ENCODE measurements around the gene ACRV1. TPM values are rescaled to one million over a fixed set of nuclear protein-coding genes. Genes with fewer than 3 reads are reported as not detected.

The ACRV1 gene
- total RNA-seq, 1 donor from 2014 or later = not detected

GRCh38 chr11:125685228-125685627, 4.6 kb upstream of the ACRV1 start:
- H3K27me3 Mint-ChIP-seq (ENCODE audit: low read depth) = no peaks in the 10 kb centered on the region

GRCh38 chr11:125679837-125680236, 810 bp downstream of the ACRV1 start:
- Mint-ChIP-seq H3K27me3 (ENCODE audit: low read depth) (no peaks in the 10 kb centered on the region), H3K4me1 (ENCODE audit: low read depth) (no peaks in the 10 kb centered on the region), H3K9me3 (no peaks in the 10 kb centered on the region), H3K36me3 (ENCODE audit: low read depth) (peaks cover 32% of the 10 kb centered on the region), H3K4me3 (ENCODE audit: low read depth) (no peak overlapping the region), H3K27ac (no peak overlapping the region)
- no peak for DNase-seq (ENCODE audit: low spot score)
- intact Hi-C loops (cut with micrococcal nuclease) = no loop called here

More at GRCh38 chr11:125685228-125685627, 4.6 kb upstream of the ACRV1 start:
- Mint-ChIP-seq H3K4me3 (ENCODE audit: low read depth) (no peak overlapping the region), H3K4me1 (ENCODE audit: low read depth) (no peaks in the 10 kb centered on the region), H3K36me3 (ENCODE audit: low read depth) (peaks cover 6% of the 10 kb centered on the region), H3K27ac (no peak overlapping the region), H3K9me3 (no peaks in the 10 kb centered on the region)
- DNase-seq (ENCODE audit: low spot score) = no peak
- intact Hi-C loops (cut with micrococcal nuclease) = no loop called here

GRCh38 chr11:125679397-125679796, 1.2 kb downstream of the ACRV1 start:
- no peak for DNase-seq (ENCODE audit: low spot score)
- intact Hi-C loops (cut with micrococcal nuclease) = no loop called here
- Mint-ChIP-seq H3K4me3 (ENCODE audit: low read depth) (no peak overlapping the region), H3K4me1 (ENCODE audit: low read depth) (no peaks in the 10 kb centered on the region), H3K27ac (no peak overlapping the region), H3K27me3 (ENCODE audit: low read depth) (no peaks in the 10 kb centered on the region), H3K9me3 (no peaks in the 10 kb centered on the region), H3K36me3 (ENCODE audit: low read depth) (peaks cover 32% of the 10 kb centered on the region)

GRCh38 chr11:125675196-125675595, 5.5 kb downstream of the ACRV1 start:
- Mint-ChIP-seq H3K4me1 (ENCODE audit: low read depth) (peaks cover 7% of the 10 kb centered on the region), H3K27me3 (ENCODE audit: low read depth) (no peaks in the 10 kb centered on the region), H3K9me3 (no peaks in the 10 kb centered on the region), H3K36me3 (ENCODE audit: low read depth) (peaks cover 45% of the 10 kb centered on the region), H3K27ac (no peak overlapping the region), H3K4me3 (ENCODE audit: low read depth) (no peak overlapping the region)
- intact Hi-C loops (cut with micrococcal nuclease) = no loop called here
- no peak for DNase-seq (ENCODE audit: low spot score)

GRCh38 chr11:125674210-125674609, 6.4 kb downstream of the ACRV1 start:
- DNase-seq (ENCODE audit: low spot score) = no peak
- Mint-ChIP-seq H3K4me3 (ENCODE audit: low read depth) (no peak overlapping the region), H3K9me3 (no peaks in the 10 kb centered on the region), H3K4me1 (ENCODE audit: low read depth) (peaks cover 11% of the 10 kb centered on the region), H3K27me3 (ENCODE audit: low read depth) (no peaks in the 10 kb centered on the region), H3K36me3 (ENCODE audit: low read depth) (peaks cover 47% of the 10 kb centered on the region), H3K27ac (no peak overlapping the region)
- intact Hi-C loops (cut with micrococcal nuclease) = no loop called here

- Mint-ChIP-seq H3K27me3 (ENCODE audit: low read depth) (no peaks in the 10 kb centered on the region), H3K4me3 (ENCODE audit: low read depth) (no peak overlapping the region), H3K36me3 (ENCODE audit: low read depth) (peaks cover 47% of the 10 kb centered on the region), H3K4me1 (ENCODE audit: low read depth) (peaks cover 14% of the 10 kb centered on the region), H3K9me3 (peaks cover 8% of the 10 kb centered on the region), H3K27ac (no peak overlapping the region)
- no peak for DNase-seq (ENCODE audit: low spot score)
- intact Hi-C loops (cut with micrococcal nuclease) = no loop called here
These were observed 9.1 kb downstream of the ACRV1 start for GRCh38 chr11:125671561-125671960.

GRCh38 chr11:125670172-125670571, 10.5 kb downstream of the ACRV1 start:
- no peak for DNase-seq (ENCODE audit: low spot score)
- Mint-ChIP-seq H3K27me3 (ENCODE audit: low read depth) (no peaks in the 10 kb centered on the region), H3K4me3 (ENCODE audit: low read depth) (no peak overlapping the region), H3K36me3 (ENCODE audit: low read depth) (peaks cover 56% of the 10 kb centered on the region), H3K9me3 (peaks cover 18% of the 10 kb centered on the region), H3K4me1 (ENCODE audit: low read depth) (peaks cover 17% of the 10 kb centered on the region), H3K27ac (no peak overlapping the region)
- intact Hi-C loops (cut with micrococcal nuclease) = no loop called here

GRCh38 chr11:125667151-125667550, 13.5 kb downstream of the ACRV1 start:
- Mint-ChIP-seq H3K27me3 (ENCODE audit: low read depth) (no peaks in the 10 kb centered on the region), H3K9me3 (peaks cover 41% of the 10 kb centered on the region), H3K36me3 (ENCODE audit: low read depth) (peaks cover 84% of the 10 kb centered on the region), H3K4me3 (ENCODE audit: low read depth) (no peak overlapping the region), H3K27ac (no peak overlapping the region), H3K4me1 (ENCODE audit: low read depth) (peaks cover 33% of the 10 kb centered on the region)
- no peak for DNase-seq (ENCODE audit: low spot score)
- intact Hi-C loops (cut with micrococcal nuclease) = no loop called here

- Mint-ChIP-seq H3K27ac (peak overlapping the region; percentile 59), H3K36me3 (ENCODE audit: low read depth) (peaks cover 83% of the 10 kb centered on the region), H3K27me3 (ENCODE audit: low read depth) (no peaks in the 10 kb centered on the region), H3K9me3 (peaks cover 41% of the 10 kb centered on the region), H3K4me3 (ENCODE audit: low read depth) (no peak overlapping the region), H3K4me1 (ENCODE audit: low read depth) (peaks cover 24% of the 10 kb centered on the region)
- intact Hi-C loops (cut with micrococcal nuclease) = no loop called here
- no peak for DNase-seq (ENCODE audit: low spot score)
These were observed 16.7 kb downstream of the ACRV1 start for GRCh38 chr11:125663910-125664309.

GRCh38 chr11:125662689-125663088, 18.0 kb downstream of the ACRV1 start:
- intact Hi-C loops (cut with micrococcal nuclease) = no loop called here
- H3K36me3 Mint-ChIP-seq (ENCODE audit: low read depth) = peaks cover 88% of the 10 kb centered on the region
- peaks cover 24% of the 10 kb centered on the region for H3K4me1 Mint-ChIP-seq (ENCODE audit: low read depth)
- H3K27me3 Mint-ChIP-seq (ENCODE audit: low read depth) = no peaks in the 10 kb centered on the region
- H3K4me3 Mint-ChIP-seq (ENCODE audit: low read depth) = no peak overlapping the region
- no peak for DNase-seq (ENCODE audit: low spot score)
- H3K9me3 Mint-ChIP-seq = peaks cover 41% of the 10 kb centered on the region
- peak overlapping the region; percentile 59 for H3K27ac Mint-ChIP-seq

GRCh38 chr11:125649465-125650166, 31.0 kb downstream of the ACRV1 start:
- Mint-ChIP-seq H3K27me3 (ENCODE audit: low read depth) (no peaks in the 10 kb centered on the region), H3K9me3 (no peaks in the 10 kb centered on the region), H3K4me3 (ENCODE audit: low read depth) (no peak overlapping the region), H3K36me3 (ENCODE audit: low read depth) (peaks cover 65% of the 10 kb centered on the region), H3K27ac (peak overlapping the region; percentile 31), H3K4me1 (ENCODE audit: low read depth) (peaks cover 33% of the 10 kb centered on the region)
- intact Hi-C loops (cut with micrococcal nuclease) = no loop called here
- DNase-seq (ENCODE audit: low spot score) = no peak

GRCh38 chr11:125645871-125646270, 34.8 kb downstream of the ACRV1 start:
- Mint-ChIP-seq H3K36me3 (ENCODE audit: low read depth) (peaks cover 73% of the 10 kb centered on the region), H3K27ac (no peak overlapping the region), H3K4me3 (ENCODE audit: low read depth) (no peak overlapping the region), H3K27me3 (ENCODE audit: low read depth) (no peaks in the 10 kb centered on the region), H3K9me3 (no peaks in the 10 kb centered on the region), H3K4me1 (ENCODE audit: low read depth) (peaks cover 25% of the 10 kb centered on the region)
- intact Hi-C loops (cut with micrococcal nuclease) = no loop called here
- no peak for DNase-seq (ENCODE audit: low spot score)

- Mint-ChIP-seq H3K27me3 (ENCODE audit: low read depth) (no peaks in the 10 kb centered on the region), H3K4me3 (ENCODE audit: low read depth) (no peak overlapping the region), H3K9me3 (no peaks in the 10 kb centered on the region), H3K4me1 (ENCODE audit: low read depth) (peaks cover 14% of the 10 kb centered on the region), H3K36me3 (ENCODE audit: low read depth) (peaks cover 73% of the 10 kb centered on the region), H3K27ac (no peak overlapping the region)
- no peak for DNase-seq (ENCODE audit: low spot score)
- intact Hi-C loops (cut with micrococcal nuclease) = no loop called here
These were observed 42.3 kb downstream of the ACRV1 start for GRCh38 chr11:125638315-125638714.
